CD4-positive, alpha-beta T cell treated with Interleukin-10 for 1 hour (primary cell): ENCODE measurements around the gene PAQR3.
"Not testable (repeated sequence)": the region's sequence is repeated elsewhere in the genome, so short reads cannot be mapped to it uniquely, and the experiment has no call there.

Experiments
- DNase-seq: peaks from one replicate; pipeline ENCODE4 v3.0.0-alpha.2; 2020

Gene PAQR3

GRCh38 chr4:78926826-78927225 is 12.4 kb downstream of the PAQR3 start:
- DNase-seq: no peak

GRCh38 chr4:78923464-78924312 is 15.6 kb downstream of the PAQR3 start:
- no peak for DNase-seq

- DNase-seq: no peak
Observed at GRCh38 chr4:78922207-78922606, 17.0 kb downstream of the PAQR3 start.

- DNase-seq: no peak
Observed at GRCh38 chr4:78910612-78911011, 28.6 kb downstream of the PAQR3 start.

GRCh38 chr4:78908974-78909373 is 30.3 kb downstream of the PAQR3 start:
- not testable (repeated sequence) for DNase-seq

- no peak for DNase-seq
Observed at GRCh38 chr4:78907638-78908037, 31.6 kb downstream of the PAQR3 start.

GRCh38 chr4:78904143-78904542 is 35.1 kb downstream of the PAQR3 start:
- DNase-seq: no peak

GRCh38 chr4:78902298-78902697 is 36.9 kb downstream of the PAQR3 start:
- no peak for DNase-seq

- DNase-seq: no peak
Observed at GRCh38 chr4:78901882-78902281, 37.4 kb downstream of the PAQR3 start.

GRCh38 chr4:78899302-78899701 is 39.9 kb downstream of the PAQR3 start:
- no peak for DNase-seq

GRCh38 chr4:78889955-78890354 is 49.3 kb downstream of the PAQR3 start:
- no peak for DNase-seq

GRCh38 chr4:78885598-78885997 is 53.6 kb downstream of the PAQR3 start:
- DNase-seq: no peak

GRCh38 chr4:78880874-78881492 is 58.3 kb downstream of the PAQR3 start:
- DNase-seq: no peak

- no peak for DNase-seq
Observed at GRCh38 chr4:78878031-78878430, 61.2 kb downstream of the PAQR3 start.

GRCh38 chr4:78876568-78877320 is 62.5 kb downstream of the PAQR3 start:
- no peak for DNase-seq

- no peak for DNase-seq
Observed at GRCh38 chr4:78870056-78870455, 69.2 kb downstream of the PAQR3 start.

GRCh38 chr4:78868712-78869111 is 70.5 kb downstream of the PAQR3 start:
- not testable (repeated sequence) for DNase-seq

GRCh38 chr4:78865451-78865850 is 73.8 kb downstream of the PAQR3 start:
- DNase-seq: no peak

GRCh38 chr4:78864405-78865024 is 74.7 kb downstream of the PAQR3 start:
- DNase-seq: peak; percentile 73

GRCh38 chr4:78863991-78864390 is 75.2 kb downstream of the PAQR3 start:
- DNase-seq: no peak

- no peak for DNase-seq
Observed at GRCh38 chr4:78863254-78863869, 75.9 kb downstream of the PAQR3 start.

- DNase-seq: no peak
Observed at GRCh38 chr4:78862314-78862737, 76.9 kb downstream of the PAQR3 start.
